Suppressor macrophage (primary cell): ENCODE measurements around the gene SERTAD1.
A peak's percentile ranks its signal among the peaks of the same experiment; 100 is the strongest.
"Not testable (repeated sequence)": the region's sequence is repeated elsewhere in the genome, so short reads cannot be mapped to it uniquely, and the experiment has no call there.

Source experiments
- DNase-seq, 4 experiments: peaks; one replicate each; pipeline ENCODE4 v3.0.0-alpha.2; 2020 to 2022
- total RNA-seq, 17 experiments: gene quantifications; one replicate each; lab custom pipeline; 2026; ENCODE audit warnings: mixed read lengths in 6 of 17, inconsistent platforms in 3 of 17; lab: John Stamatoyannopoulos, UW

SERTAD1 gene, protein sequence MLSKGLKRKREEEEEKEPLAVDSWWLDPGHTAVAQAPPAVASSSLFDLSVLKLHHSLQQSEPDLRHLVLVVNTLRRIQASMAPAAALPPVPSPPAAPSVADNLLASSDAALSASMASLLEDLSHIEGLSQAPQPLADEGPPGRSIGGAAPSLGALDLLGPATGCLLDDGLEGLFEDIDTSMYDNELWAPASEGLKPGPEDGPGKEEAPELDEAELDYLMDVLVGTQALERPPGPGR
- 18.4 to 45.4 (median 28.3) reads per million in 17 experiments for total RNA-seq

DNA sequence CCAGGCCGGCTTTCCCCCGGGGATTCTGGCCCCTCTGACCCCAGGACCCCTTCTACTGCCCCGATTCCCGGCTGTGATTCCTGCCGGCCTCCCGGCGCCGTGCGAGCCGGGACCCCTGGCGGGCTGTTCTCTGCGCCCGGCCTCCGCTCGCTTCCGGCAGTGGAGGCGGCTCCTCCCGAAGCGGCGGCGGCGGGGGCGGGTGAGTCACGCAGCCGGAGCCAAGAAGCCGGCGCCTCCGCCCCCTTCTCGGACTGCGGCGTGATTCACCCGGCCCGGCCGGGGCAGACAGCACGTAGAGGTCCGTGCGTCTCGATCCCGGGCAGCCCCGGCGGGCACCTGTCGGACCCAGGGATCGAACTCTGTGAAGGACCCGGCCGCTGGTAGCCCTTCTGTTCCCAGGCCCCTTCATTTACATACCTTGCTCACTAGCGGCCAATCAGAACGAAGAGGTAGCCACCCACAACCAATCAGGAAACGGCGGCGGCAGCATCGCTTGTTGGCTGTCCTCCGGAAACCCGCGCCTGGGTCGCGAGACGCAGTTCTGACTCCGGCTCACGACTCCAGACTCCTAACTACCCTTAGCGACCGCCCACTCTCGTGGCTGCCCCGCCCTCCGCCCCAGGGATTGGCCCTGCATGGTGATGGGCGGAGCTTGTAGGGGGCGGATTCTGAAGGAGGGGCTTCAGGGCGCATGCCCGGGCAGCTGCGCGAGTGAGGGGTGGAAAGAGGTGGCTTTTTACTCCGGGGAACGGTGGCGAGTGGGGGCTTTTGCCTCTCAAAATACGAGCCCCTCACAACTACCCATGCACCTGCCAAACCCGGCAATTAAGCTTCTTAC is at the start of gene SERTAD1:
SERTAD1 (minus strand) TSS at position 543 of the 838 bp plus-strand sequence. CDS start 2,446 bp downstream, outside the sequence.
- peak; percentile 100 for DNase-seq

DNA sequence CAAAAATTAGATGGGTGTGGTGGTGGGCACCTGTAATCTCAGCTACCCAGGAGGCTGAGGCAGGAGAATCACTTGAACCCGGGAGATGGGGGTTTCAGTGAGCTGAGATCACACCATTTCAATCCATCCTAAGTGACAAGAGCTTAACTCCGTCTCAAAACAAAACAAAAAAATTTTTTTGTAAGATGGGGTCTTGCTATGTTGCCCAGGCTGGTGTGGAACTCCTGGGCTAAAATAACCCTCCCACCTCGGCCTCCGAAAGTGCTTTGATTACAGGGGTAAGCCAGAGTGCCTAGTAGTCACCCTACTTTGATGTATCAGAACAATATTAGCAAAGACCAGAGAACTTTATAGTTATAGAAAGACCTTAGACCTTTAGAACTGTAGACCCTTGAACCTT is 48.9 kb upstream of the SERTAD1 start:
- DNase-seq = no peak

- no peak for DNase-seq
Measured at GRCh38 chr19:40472516-40472915, 46.7 kb upstream of the SERTAD1 start.

DNA sequence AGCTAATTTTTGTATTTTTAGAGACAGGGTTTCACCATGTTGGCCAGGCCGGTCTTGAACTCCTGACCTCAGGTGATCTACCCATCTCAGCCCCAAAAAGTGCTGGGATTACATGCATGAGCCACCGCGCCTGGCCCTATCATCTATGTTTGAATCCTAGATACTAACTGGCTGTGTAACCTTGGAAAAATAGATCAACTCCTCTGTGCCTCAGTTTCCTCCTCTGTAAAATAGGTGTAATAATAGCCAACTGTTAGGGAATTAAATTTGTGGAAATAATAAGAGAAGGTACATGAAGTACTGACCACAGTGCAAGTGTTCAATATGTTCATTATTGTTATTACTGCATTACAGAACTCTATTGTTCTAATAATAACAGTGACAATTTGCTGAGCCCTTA is 45.3 kb upstream of the SERTAD1 start:
- no peak for DNase-seq

- peak; percentile 32 to 66 (median 44) for DNase-seq
Measured at GRCh38 chr19:40469011-40469410, 43.2 kb upstream of the SERTAD1 start.

DNA sequence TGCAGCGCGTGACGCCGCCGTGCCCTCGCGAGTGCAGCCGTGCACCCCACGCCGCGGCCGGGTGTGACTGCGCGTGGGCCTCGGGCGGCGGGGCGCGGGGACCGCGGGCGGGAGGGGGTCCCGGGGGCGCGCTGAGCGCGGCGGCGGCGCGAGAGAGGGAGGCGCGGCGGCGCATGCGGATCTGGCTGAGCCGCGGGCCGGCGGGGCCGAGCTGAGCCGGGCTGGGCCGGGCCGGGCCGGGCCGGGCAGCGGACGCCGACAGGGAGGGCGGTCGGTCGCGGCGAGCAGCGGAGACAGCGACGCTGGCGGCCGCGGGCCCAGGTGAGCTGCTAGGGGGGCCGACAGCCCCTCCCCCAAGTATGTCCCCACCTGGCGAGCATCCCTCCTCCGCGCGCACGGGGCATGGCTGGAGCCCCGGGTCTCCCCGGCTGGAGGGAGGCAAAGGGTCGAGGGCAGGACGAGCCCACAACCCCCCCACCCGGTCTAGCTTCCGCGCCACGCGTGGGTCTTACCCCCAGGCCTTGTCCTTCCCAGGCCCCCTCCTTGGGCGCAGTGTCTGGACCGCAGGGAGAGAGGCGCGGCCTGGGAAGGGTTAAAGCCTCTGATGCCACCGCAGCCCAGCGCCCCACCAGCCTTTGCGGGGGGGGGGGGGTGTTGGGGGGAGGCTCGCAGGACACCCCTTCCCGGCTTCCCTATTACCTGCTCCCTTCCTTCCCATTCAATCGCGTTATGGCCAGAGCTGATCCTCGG is 41.4 kb upstream of the SERTAD1 start, which contains the start of gene SPTBN4:
SPTBN4 (plus strand) TSS at position 17 of the 750 bp plus-strand sequence. CDS start 5,621 bp downstream, outside the sequence.
- no peak for DNase-seq

- peak; percentile 85 to 95 (median 87) for DNase-seq
Measured at GRCh38 chr19:40466219-40466984, 40.6 kb upstream of the SERTAD1 start.

DNA sequence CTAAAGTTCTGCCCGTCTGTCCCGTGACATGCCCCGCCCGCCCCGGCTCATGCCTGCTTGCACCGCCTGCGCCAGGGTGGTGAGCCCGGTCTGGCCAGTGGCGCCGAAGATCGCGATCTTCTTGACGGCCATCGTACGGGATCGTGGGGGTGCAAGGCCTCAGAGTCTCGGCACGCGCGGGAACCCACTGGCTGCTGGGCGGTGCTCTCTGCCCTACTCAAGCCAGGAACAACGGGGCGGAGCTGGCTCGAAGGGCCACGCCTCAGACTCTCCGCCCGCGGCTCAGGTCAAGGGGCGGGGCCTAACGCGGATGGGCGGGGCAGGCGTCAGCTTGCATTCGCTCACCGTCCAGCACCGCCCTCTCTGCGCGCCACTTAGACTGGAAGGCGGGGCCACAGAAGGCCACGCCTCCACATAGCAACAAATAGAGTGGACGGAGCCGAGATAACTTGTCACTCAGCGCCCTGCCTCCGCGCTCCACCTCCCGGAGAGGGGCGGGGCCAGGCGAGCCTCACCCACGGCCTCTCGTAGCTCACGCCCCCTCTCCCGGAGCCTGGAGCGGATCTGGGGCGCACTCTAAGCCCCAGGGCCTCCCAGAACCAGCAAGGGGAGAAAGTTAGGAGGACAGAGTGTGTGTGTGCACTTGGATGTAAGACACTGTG is 39.9 kb upstream of the SERTAD1 start, which contains the start of gene BLVRB:
BLVRB (minus strand) TSS at position 189 of the 662 bp plus-strand sequence; CDS start at position 132, 57 bp downstream.
- DNase-seq = peak; percentile 100

GRCh38 chr19:40465025-40465556 is 39.3 kb upstream of the SERTAD1 start:
- peak; percentile 76 to 84 (median 82) for DNase-seq

DNA sequence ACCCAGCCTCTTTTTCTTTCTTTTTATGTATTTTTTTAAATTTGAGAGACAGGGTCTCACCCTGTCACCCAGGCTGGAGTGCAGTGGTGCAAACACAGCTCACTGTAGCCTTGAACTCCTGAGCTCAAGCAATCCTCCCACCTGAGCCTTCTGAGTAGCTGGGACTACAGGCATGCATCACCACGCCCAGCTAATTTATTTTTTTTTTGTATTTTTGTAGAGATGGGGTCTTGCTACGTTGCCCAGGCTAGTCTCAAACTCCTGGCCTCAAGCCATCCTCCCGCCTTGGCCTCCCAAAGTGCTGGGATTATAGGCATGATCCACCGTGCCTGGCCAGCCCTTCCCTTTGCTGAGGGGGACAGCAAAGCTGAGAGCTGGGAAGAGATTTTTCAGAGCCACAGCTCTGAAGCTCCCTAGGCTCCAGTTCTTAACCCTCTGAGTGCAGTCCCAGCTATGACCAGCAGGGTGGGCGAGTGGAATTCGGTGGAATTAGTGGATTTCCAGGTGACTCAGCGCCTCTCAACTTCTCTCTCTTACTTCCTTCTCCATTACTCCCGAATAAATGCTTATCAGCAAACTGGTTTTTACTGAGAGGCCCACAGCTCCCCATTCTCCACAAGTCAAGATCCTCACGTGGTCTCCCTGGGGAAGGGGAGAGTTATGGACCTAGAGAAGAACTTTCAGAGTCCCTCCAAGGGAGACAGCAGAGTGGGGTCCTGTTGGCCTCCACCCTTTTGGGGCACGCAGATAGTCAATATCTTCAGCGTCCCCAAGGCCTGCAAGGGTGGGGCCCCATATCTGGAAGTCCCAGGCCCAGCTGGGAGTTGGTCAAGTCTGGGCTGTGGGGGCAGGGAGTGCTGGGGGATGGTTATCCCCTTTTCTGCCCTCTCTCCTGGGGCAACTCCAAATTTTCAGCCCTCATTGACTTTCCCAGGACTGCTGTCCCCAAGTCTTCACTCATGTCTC is 38.5 kb upstream of the SERTAD1 start:
- peak; percentile 94 to 97 (median 96) for DNase-seq

GRCh38 chr19:40463587-40464037 is 37.8 kb upstream of the SERTAD1 start:
- peak; percentile 19 to 34 (median 30) for DNase-seq

DNA sequence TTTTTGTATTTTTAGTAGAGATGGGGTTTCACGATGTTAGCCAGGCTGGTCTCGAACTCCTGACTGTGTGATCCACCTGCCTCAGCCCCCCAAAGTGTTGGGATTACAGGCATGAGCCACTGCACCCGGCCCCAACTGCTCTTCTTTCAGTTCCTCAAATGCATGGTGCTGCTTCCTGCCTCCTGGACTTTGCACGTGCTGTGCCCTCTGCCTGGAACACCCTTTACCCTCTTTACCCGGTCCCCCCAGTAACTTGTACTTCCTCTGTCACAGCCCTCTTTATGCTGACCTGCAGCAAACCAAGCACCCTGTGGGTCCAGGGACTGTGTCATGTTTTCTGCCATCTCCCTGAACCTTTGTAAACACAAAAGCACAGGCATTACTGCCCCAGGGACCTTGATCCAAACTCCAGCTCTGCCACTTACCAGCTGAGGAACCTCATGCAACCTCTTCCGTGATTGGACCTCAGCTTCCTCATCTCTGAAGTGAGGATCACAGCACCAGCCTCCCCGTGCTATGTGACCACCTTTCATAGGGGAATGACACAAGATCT is 36.0 kb upstream of the SERTAD1 start:
- DNase-seq = peak; percentile 83 to 92 (median 88)

DNA sequence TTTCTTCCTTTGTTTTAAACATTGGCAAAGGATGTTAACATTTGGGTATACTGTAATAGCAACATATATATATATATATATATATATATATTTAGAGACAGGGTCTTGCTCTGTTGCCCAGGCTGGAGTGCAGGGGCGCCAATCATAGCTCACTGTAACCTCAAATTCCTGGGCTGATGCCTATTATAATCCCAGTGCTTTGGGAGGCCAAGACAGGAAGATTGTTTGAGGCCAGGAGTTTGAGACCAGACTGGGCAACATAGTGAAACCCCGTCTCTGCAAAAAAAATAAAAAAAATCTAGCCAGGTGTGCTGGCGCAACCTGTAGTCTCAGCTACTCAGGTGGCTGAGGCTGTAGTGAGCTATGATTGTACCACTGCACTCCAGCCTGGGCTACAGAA is 34.4 kb upstream of the SERTAD1 start:
- DNase-seq = no peak

GRCh38 chr19:40458597-40458974 is 32.8 kb upstream of the SERTAD1 start:
- no peak for DNase-seq

DNA sequence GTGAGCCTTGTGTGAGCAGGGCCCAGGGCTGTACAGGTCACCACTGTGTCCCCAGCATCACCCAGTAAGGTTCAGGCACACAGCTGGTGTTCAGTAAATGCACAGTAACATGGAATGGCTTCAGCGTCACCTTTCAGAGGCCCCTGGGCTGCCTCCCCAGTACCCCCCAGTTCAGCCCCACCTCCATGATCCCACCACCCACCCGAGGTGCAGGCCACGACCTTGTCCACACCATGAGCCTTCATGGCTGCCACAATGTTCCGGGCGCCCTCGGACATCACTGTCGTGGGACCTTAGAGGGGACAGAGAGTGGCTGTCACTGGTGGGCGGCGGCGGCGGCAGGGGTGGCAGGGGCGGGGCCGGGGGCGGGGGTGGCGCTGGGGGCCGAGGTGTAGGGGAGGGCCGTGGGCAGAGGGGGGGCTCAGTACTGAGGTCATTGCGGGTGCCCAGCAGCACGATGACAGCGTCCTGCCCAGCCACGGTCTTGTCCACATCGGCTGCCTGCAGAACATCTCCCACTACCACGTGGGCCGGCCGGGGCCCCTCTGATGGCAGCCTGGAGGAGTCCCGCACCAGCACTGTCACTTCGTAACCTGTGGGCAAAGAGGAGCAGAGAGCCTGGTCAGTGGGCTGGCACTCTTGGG is 32.3 kb upstream of the SERTAD1 start:
- DNase-seq = no peak

- peak in 1 of 4 experiments; percentile 23 for DNase-seq
Measured at GRCh38 chr19:40457048-40457447, 31.3 kb upstream of the SERTAD1 start.

DNA sequence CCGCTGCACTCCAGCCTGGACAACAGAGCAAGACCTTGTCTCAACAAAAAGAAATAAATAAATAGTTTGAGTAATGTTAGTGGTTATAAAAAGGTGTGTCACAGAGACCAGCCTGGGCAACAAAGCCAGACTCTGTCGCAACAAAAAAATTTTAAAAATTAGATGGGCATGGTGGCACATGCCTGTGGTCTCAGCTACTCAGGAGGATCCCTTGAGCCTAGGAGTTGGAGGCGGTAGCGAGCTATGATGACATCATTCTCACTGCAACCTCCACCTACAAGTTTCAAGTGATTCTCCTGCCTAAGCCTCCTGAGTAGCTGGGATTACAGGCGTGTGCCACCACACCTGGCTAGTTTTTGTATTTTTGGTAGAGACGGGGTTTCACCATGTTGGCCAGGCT is 28.2 kb upstream of the SERTAD1 start:
- DNase-seq = not testable (repeated sequence)

- DNase-seq = no peak
Measured at GRCh38 chr19:40453151-40453735, 27.5 kb upstream of the SERTAD1 start.
